HG02571 (cell line): Measurements from ENCODE around the gene TCERG1L.
"Not testable (repeated sequence)": the region's sequence is repeated elsewhere in the genome, so short reads cannot be mapped to it uniquely, and the experiment has no call there.

Experiments used
- ATAC-seq: cut with Tn5 transposase; IDR thresholded peaks from one replicate; pipeline ENCODE4 v1.9.1; 2021; ENCODE audit warnings: mild to moderate bottlenecking, moderate library complexity; ENCODE audit not compliant: unreplicated experiment

TCERG1L gene

DNA sequence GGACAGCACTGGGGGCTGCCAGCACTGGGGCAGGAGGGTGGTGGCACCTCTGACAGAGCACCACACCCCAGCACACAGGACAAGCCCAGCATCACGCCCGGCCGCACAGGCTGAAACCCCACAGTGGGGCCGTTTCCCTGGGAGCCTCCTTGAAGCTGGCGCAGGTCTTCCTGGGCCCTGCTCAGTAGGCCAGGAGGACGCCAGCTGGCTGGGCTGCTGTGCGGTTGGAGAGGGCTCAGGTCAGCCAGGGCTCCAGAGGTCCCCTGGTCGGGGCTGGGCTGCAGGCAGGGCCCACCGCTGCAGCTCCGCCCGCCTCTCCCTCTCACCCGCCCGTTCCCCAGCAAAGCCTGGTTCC is 137.3 kb downstream of the TCERG1L start:
- ATAC-seq: no peak

DNA sequence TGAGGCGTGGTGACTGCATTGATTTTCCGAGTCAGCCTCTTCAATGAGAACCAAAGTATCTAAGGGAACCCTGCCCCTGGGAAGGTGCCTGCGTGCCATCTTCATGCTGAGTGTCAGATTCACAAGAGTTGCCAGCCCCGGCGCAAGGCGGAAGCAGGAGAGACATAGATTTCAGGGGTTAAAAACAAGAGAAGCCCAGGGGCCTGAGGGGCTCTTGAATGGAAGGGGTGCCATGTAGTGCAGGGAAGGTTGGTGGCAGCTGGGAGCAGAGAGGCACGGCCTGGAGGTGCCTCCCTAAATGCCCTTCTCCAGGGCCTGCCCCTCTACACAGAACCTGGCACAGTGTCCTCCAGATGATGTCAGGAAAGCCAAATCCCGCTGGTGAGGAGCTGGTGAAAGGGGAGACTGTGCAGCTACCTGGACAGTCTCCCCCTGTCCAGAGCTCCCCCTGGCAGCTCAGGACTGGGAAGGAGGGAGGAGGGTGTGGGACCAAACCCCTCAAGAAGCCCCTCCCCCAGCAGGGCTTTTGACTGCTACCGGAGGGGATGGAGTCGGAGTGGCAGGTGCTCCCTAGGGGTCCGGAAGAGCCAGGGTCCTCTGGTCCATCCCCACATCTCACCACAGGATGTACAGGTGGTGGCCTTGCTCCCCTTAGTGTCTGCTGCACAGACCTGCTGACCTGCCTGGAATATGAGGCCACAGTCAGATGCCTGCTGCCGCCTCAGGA is 137.9 kb downstream of the TCERG1L start:
- ATAC-seq: no peak

DNA sequence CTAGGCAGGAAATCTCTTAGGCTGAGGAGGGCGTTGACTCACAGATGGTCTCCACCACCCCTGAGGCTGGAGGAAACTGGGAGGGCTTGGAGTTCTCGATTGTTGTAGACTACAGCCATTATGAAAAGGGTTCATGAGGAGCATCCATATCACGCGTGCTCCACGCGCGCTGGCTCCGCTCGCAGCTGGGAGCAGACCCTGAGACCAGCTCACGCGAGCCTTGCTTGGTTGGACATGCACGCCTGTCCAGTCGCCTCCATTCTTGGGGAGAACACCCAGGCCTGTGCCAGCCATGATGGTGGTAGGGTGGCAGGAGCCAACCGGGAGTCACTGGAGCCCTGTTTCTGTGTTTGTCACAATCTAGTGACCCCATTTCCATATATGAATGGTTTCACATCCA is 139.1 kb downstream of the TCERG1L start:
- ATAC-seq: no peak

DNA sequence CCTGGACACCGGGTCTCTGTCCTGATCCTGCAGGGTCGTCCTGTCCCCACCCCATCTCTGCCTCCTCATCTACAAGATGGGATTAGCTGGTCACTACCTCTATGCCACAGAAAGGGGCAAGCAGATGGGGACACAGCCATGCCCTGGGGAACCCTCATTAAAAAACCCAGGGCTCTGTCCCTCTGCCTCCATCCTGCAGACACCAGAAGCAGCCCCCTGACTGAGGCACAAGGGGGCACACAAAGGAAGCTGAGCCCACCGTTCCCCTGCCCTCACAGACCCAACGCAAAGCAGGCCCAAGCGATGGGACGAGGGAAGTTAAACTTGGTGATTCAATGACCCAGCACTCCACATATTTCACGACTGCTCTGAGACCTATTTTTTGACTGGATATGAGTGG is 142.4 kb downstream of the TCERG1L start:
- ATAC-seq: no peak

DNA sequence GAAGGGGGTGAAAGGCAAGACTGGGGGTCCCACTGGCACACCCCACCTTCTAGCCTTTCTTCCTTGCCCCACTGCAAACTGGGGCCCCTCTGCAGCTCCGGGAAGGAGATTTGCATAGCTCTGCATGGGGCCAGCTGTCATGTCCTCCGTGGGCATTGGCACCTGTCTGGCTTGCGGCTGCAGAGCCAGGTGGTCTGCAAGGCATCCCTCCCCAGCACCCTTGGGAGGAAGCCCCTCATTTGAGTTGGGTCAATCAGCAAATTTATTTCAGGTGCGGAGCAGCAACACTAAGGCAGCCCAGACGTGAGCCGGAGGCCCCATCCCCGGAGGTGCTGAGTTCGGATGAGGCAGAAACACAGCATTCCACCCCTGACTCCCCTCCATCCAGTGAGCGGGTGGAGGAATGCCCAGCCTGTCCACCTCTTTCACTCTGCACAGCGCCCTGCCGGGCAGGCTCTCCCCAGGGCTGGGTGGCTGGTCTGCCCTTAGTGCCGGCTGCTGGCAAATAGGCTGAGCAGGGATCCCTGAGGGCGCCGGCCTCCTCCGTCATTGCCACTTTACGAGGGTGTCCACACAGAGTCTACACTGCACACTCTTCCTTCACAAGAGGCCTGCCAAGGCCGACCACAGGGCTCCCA is 143.2 kb downstream of the TCERG1L start:
- ATAC-seq: no peak

DNA sequence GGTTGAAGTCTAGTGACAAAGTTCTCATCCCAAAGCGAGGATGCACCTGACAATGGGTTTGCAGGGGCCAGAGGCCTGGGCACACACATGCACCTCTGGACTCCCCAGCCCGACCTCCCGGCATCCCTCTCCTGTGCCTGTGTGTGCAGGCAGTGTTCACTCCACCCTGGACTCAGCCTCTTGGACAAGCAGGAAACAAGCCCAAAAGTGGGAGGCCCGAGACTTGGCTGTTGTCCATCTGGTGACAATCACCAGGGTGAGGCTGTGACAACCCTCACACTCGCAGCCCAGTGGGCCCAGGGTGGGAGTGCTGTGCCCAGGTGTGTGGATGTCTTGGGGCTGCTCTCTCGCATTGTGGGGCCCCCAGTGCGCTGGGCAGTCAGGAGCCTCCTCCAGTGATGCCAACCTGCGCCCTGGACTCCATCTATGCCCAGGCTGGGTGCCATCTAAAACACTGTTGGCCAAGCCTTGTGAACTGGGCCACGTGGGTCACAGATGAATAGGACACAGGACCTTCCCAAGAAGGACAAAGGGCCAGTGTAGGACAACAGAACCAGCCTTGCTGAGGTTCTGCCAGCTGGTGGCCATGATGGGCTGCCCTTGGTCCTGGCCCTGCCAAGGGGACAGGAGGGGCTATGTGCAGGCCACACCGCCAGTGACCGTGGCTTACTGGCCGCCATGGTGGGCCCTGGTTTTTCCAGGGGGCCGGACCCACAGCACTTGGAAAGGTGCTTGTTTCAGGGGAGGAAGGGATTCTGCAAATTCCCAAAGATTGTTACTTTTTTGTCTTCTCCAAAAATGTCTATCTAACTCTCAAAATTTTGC is 144.3 kb downstream of the TCERG1L start:
- ATAC-seq: no peak

DNA sequence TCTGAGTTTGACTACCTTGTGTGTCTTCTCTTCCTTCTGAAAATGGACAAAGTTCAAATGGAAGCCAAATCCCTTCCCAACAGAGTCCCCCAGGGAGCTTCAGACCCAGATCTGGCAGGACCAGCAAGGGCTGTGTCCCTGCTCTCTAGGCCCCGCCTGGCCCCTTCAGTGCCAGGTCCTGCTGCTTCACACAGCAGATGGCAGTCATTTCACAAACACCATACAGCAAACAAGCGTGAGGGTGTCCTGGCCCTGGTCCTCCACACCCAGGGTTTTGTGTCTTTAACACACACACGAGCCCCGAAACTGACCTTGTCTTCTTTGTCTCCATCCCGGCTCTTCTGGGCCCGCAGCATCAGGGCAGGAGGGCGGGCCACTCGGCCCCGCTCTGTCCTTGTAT is 145.0 kb downstream of the TCERG1L start:
- no peak for ATAC-seq

DNA sequence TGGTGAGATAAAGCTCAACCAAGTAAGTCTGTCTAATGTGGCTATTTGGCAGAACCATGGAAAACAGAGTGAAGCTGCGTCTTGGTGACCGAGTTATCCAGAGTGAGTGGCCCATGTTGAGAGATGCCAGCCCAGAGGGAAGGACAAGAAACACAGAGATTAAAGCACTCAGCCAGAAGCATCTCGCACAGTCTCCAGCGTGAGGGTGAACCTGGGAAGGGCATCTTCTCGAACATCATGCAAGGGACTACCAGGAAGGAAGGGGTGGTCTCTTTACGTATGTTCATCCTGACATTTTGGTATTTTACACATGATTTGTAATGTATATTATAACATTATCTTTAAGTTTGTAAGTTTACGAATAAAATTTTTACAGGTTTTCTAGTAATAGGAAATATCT is 146.4 kb downstream of the TCERG1L start:
- ATAC-seq: no peak

DNA sequence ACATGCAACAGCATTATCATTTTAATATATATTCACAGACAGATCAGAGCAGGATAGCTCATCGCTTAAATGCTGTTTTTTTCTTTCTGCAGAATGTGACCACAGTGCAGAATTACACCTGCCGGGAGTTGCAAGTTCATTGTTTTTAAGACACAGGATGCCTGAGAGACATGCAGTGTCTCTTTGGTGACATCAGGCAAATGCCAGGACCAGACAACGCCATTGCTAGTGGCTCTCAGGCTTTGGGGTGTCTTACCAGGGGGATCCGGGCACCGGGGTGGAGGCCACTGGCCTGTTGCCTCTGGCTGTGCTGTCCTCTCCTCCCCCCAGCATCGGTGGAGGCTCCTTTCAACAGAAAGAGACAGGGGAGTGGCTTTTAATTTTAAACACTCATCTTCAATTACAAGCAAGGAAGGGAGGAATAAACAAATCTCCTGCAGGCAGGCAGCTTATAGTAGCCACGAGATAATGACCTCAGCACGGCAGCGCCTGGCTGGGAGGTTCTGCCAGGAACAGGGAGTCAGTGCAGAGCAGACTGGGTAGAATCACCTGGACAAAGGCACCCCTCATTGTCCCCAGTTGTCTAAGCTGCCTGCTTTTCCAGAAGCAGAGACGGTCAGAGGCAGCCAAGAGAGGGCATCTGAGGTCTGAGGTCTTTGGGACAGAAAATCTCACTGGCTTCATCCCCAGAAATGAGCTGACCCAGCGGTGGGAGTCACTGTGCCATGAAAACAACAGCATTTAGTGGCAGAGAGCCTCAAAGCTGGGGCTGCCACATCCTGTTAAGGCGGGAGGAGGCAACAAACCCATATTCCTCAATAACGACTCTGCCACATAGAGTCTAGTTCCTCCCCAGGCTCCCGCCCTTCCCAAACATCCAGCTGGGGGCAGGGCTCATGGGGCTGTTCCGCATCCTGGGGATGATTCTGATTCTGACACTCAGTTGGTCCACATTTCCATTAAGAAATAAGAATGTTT is 148.4 kb downstream of the TCERG1L start:
- no peak for ATAC-seq

DNA sequence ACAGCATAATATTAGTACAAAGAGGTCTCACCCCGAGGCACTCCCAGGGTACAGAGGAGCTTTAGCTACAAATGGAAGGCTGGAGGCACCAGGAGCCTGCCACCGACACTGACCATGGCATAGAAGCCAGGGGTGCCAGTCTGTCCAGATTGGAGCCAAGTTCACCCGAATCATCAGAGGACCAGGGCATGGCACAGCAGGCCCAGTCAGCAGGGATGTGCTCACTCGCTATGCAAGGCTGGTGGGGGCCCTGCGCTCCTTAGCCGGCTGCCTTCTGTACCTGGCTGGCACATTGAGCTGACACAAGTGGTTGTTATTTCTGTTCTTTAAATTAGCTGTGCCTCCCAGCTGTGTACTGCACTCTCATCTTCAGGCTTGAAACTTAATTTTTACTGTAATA is 149.3 kb downstream of the TCERG1L start:
- ATAC-seq: no peak

DNA sequence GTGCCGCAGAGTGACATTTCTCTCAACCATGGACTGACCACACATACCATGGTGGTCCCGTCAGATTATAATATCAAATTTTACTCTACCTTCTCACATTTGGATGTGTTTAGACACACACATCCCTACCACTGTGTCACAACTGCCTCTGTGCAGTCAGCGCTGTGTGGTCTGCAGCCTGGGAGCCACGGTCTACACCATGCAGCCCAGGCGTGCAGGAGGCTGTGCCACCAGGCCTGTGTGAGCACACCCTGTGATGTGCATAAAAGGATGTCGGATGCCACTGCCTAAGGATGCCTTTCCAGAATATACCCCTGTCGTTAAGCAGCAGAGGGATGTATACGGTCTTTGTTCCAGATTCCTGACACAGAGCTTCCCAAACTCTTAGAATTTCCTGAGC is 150.4 kb downstream of the TCERG1L start:
- no peak for ATAC-seq

DNA sequence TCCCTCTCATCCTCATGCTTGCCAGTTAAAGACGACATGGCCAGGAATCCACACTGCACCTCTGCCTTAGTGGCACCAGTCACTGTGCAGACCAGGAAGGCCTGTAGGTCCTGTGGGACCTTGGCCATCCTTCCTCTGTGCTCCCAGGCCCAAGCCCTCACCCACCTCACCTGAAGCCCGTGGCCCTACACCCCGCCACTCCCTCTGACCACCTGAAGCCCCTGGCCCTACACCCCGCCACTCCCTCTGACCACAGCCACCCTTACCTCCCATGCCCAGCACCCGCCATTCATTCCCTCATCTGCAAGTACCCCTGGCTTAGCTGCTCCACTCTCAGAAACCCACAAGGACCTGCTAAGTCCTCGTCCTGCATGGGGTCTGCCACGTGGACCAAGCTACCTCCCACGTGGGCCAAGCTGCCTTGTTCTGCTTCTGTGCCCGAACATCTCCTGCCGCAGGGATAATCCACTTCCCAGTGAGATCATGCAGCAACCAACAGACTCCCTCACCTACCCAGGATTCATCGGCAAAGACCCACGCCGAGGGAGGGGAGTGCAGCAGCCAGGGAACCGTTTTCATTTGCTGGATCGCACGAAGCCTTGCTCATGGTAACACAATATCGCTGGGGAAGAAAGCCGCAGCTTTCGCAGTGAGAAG is 151.2 kb downstream of the TCERG1L start:
- no peak for ATAC-seq

DNA sequence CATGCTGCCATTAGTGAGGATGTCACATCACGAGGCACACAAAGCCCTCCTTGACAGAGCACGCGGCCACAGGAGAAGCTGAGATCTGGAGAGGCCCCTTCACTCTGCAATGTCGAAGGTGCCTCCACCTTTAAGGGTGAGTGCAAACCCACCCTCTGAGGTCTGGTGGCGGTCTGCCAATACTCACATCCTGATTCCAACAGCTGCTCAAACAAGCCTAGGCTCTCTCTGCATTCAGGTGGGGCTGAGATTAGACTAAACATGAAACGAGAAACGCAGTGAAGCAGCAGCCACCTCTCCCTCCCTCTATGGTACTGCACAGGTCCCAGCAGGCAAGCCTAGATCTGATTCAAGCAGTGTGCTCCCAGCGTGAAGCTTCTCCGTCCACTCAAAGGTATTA is 151.8 kb downstream of the TCERG1L start:
- no peak for ATAC-seq

DNA sequence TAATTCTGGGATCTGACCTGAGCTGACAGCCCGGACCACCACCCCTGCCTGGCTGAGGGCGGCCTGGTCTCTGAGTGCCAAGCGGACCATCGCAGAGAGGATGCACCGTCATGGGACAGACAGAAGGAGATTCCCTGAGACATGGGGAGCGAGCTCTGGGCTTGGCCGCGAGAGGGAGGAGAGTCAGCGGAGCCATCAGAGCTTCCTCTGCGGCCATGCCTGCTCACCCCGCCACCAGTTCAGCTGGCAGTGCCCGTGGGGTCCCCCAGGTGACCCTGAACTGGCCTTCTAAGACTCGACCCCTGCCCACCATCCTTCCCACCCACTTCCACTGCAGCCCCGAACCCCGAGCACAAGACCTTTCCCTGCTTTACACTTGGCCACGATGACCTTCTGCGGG is 152.8 kb downstream of the TCERG1L start:
- no peak for ATAC-seq

DNA sequence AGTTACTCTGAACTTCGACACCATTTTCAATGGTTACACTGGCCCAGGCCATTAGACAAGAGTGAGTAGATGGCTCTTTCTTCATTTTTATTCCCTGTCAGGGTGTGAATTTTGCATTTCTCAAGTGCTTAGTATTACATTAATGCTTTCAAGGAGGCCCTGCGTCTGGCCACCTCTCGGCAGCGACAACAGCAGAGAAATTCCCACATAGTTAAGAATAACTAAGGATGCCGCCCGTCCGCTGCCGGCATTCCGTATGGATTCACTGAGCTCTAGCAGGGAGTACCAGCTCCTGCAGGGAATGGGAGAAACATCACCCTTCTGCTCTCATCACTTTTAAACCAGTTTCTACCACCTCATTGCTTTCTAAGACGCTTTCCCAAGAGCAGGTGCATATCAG is 153.6 kb downstream of the TCERG1L start:
- no peak for ATAC-seq

DNA sequence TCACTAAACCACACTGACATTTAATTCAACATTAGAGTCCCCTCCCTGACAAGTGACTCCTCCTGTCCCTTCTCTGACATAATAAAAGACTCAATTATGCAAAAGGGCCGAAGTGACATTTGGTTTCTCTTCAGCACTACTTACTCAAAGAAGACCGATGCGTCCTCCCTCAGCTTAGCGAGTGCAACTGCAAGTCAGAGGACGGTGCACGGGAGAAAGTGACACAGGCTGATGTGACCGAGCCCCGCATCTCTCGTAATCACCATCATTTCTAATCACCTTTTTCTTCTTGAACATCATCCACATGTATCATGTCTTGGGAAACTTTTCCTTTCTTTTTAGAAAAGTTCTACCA is 155.7 kb downstream of the TCERG1L start:
- no peak for ATAC-seq

DNA sequence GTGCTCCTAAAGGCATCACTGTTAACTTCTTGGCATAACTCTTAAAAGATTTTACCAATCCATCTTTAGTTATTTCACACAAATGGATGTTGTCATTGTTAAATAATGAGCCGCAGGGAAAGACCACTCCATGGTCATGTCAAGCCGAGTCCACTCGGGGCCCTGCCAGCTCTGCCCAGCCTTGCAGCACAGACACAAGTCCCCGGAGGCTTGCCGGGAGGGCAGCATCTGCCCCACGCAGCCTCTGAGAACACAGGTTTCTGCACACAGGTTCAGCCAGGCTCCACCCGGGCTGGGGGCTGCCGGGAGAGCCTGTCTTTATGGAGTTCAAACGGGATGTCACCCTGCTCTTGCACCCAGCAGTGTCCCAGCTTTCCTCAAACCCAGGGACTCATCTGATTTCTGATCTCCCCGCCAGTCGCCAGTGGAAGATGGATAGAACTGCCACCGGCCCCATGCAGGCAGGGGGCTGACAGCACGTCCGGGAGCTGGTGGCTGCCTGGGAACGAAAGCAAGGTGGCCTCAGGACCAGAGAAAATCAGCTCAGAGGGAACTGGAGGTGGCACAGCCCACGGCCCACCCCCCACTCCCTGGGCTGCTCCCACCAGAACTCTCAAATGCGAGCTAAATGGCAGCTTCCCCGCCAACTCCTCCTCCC is 156.2 kb downstream of the TCERG1L start:
- no peak for ATAC-seq

DNA sequence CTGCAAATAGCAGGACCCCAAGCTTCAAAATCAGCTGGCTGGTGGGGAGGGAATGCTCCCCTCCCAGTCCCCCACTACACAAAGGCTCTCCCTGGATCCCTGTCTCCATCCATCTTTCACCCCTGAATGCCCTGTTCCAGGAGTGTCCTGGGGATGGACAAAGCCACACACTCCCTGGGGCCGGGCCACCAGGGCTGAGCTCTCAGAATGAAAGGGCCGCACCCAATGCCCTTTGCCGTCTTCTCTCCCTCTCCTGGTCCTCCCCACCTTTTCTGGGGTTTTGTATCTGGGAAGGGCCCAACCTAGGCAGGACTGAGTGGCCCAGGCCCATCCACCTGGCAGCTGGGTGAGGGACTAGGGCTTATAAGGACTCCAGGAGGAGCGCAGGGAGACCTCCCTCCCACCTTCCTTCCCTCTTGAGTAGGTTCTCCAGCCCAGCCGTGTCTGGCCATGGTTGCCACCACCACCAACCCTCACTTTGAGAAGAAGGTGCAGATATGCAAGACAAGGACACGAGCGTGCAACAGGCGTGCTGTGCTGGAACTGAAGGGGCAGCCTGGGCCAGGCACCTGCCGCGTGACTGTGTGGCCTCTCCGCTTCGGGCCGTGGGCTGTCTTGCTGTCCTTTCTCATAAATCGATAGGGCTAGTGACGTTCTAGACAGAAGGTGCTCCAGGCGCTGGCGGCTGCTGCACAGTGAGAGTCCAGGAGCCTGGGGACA is 157.1 kb downstream of the TCERG1L start:
- ATAC-seq: no peak

DNA sequence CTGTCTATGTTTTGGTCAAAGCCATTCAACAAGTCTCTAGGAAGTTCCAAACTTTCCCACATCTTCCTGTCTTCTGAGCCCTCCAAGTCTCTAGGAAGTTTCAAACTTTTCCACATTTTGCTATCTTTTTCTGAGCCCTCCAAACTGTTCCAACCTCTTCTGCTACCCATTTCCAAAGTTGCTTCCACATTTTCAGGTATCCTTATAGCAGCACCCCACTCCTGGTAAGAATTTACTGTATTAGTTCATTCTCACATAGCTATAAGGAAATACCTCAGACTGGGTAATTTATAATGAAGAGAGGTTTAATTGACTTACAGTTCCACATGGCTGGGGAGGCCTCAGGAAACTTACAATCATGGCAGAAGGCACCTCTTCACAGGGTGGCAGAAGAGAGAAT is 159.1 kb downstream of the TCERG1L start:
- ATAC-seq: not testable (repeated sequence)
